Ectodermal cell (in vitro differentiated cells): ENCODE data around the gene SLC2A5. TPM values are rescaled to one million over a fixed set of nuclear protein-coding genes. Genes with fewer than 3 reads are reported as not detected.
A peak's percentile ranks its signal among the peaks of the same experiment; 100 is the strongest.

Experiments
- H3K27ac ChIP-seq: 2 replicates; pipeline ENCODE4 v1.7.0; 2013; ENCODE audit warnings: mild to moderate bottlenecking, low read depth, low read length; ENCODE audit not compliant: insufficient read depth, poor library complexity, severe bottlenecking
- H3K27me3 ChIP-seq: 2 replicates; pipeline ENCODE4 v1.7.0; 2013; ENCODE audit warnings: mild to moderate bottlenecking, low read length; ENCODE audit not compliant: insufficient read depth, control insufficient read depth, poor library complexity, severe bottlenecking
- H3K36me3 ChIP-seq: one replicate; pipeline ENCODE4 v1.7.0; 2013; ENCODE audit warnings: low read length; ENCODE audit not compliant: control insufficient read depth, insufficient read depth
- H3K4me1 ChIP-seq: one replicate; pipeline ENCODE4 v1.7.0; 2013; ENCODE audit warnings: low read length; ENCODE audit not compliant: control insufficient read depth, insufficient read depth
- H3K4me3 ChIP-seq: 2 replicates; pipeline ENCODE4 v1.7.0; 2013; ENCODE audit warnings: low read depth, low read length, control low read depth; ENCODE audit not compliant: insufficient read depth
- H3K9me3 ChIP-seq: 2 replicates; pipeline ENCODE4 v1.7.0; 2013; ENCODE audit warnings: mild to moderate bottlenecking, low read length, moderate library complexity; ENCODE audit not compliant: control insufficient read depth
- WGBS, 2 experiments: methylation state at CpG; one replicate each; pipeline ENCODE4 v1.1.7; 2013; ENCODE audit warnings: missing lambda C conversion rate in 2 of 2; 5-methylcytosine and 5-hydroxymethylcytosine counted together
- polyA plus RNA-seq, 4 experiments: library from polyadenylated mRNA; stranded (reverse); fragments of 50-300 nt; gene quantifications; one replicate each; pipeline ENCODE4 v1.2.3, GENCODE V29; 2013

SLC2A5 gene
- not detected for polyA plus RNA-seq (2013, experiment 1 of 4)
- polyA plus RNA-seq (2013, experiment 2 of 4) = not detected
- polyA plus RNA-seq (2013, experiment 3 of 4) = not detected
- polyA plus RNA-seq (2013, experiment 4 of 4) = not detected

- 63 to 65% methylated on average over 8 of the region's 8 CpGs for WGBS, 2 experiments
- Histone ChIP-seq H3K27ac (peak within 1 kb of the TSS; percentile 26), H3K27me3 (no peaks in the 10 kb centered on the region), H3K9me3 (no peaks in the 10 kb centered on the region), H3K4me1 (peaks cover 11% of the 10 kb centered on the region), H3K4me3 (no peak within 1 kb of the TSS), H3K36me3 (no peaks in the 10 kb centered on the region)
Observed at GRCh38 chr1:9069326-9070100, at the start of gene SLC2A5. SLC2A5 (minus strand) TSS chr1:9069635; CDS start chr1:9069536, 99 bp downstream.

GRCh38 chr1:9118186-9118585, 48.8 kb upstream of the SLC2A5 start:
- Histone ChIP-seq H3K4me3 (no peak overlapping the region), H3K27ac (no peak overlapping the region), H3K27me3 (no peaks in the 10 kb centered on the region), H3K4me1 (peaks cover 7% of the 10 kb centered on the region), H3K36me3 (no peaks in the 10 kb centered on the region), H3K9me3 (no peaks in the 10 kb centered on the region)
- 91 to 92% methylated on average over 7 of the region's 7 CpGs for WGBS, 2 experiments

GRCh38 chr1:9115351-9116205, 46.1 kb upstream of the SLC2A5 start:
- WGBS, 2 experiments = 94% methylated on average over 5 of the region's 5 CpGs

GRCh38 chr1:9112961-9113880, 43.8 kb upstream of the SLC2A5 start:
- 91 to 93% methylated on average over 13 of the region's 13 CpGs for WGBS, 2 experiments

More at GRCh38 chr1:9115351-9116205, 46.1 kb upstream of the SLC2A5 start:
- no peaks in the 10 kb centered on the region for H3K27me3 ChIP-seq
- peaks cover 7% of the 10 kb centered on the region for H3K4me1 ChIP-seq
- H3K36me3 ChIP-seq = no peaks in the 10 kb centered on the region
- no peak overlapping the region for H3K27ac ChIP-seq
- no peak overlapping the region for H3K4me3 ChIP-seq
- H3K9me3 ChIP-seq = no peaks in the 10 kb centered on the region

GRCh38 chr1:9111957-9112356, 42.5 kb upstream of the SLC2A5 start:
- Histone ChIP-seq H3K36me3 (no peaks in the 10 kb centered on the region), H3K4me1 (no peaks in the 10 kb centered on the region), H3K9me3 (no peaks in the 10 kb centered on the region), H3K4me3 (no peak overlapping the region), H3K27me3 (no peaks in the 10 kb centered on the region), H3K27ac (no peak overlapping the region)
- 94% methylated on average over 9 of the region's 9 CpGs for WGBS, 2 experiments

More at GRCh38 chr1:9112961-9113880, 43.8 kb upstream of the SLC2A5 start:
- no peaks in the 10 kb centered on the region for H3K27me3 ChIP-seq
- no peak overlapping the region for H3K4me3 ChIP-seq
- no peaks in the 10 kb centered on the region for H3K4me1 ChIP-seq
- H3K36me3 ChIP-seq = no peaks in the 10 kb centered on the region
- H3K9me3 ChIP-seq = no peaks in the 10 kb centered on the region
- no peak overlapping the region for H3K27ac ChIP-seq

GRCh38 chr1:9111357-9111691, 41.9 kb upstream of the SLC2A5 start:
- Histone ChIP-seq H3K9me3 (no peaks in the 10 kb centered on the region), H3K27ac (no peak overlapping the region)
- 95 to 97% methylated on average over 13 of the region's 13 CpGs for WGBS, 2 experiments

GRCh38 chr1:9110669-9111356, 41.4 kb upstream of the SLC2A5 start:
- H3K36me3 ChIP-seq = no peaks in the 10 kb centered on the region
- no peak overlapping the region for H3K27ac ChIP-seq
- 52 to 54% methylated on average over 18 of the region's 18 CpGs for WGBS, 2 experiments
- H3K4me1 ChIP-seq = no peaks in the 10 kb centered on the region
- no peaks in the 10 kb centered on the region for H3K9me3 ChIP-seq
- no peak overlapping the region for H3K4me3 ChIP-seq
- no peaks in the 10 kb centered on the region for H3K27me3 ChIP-seq

More at GRCh38 chr1:9111357-9111691, 41.9 kb upstream of the SLC2A5 start:
- no peaks in the 10 kb centered on the region for H3K36me3 ChIP-seq
- H3K27me3 ChIP-seq = no peaks in the 10 kb centered on the region
- no peak overlapping the region for H3K4me3 ChIP-seq
- H3K4me1 ChIP-seq = no peaks in the 10 kb centered on the region

- Histone ChIP-seq H3K4me1 (no peaks in the 10 kb centered on the region), H3K27me3 (no peaks in the 10 kb centered on the region), H3K4me3 (no peak overlapping the region), H3K27ac (no peak overlapping the region), H3K9me3 (no peaks in the 10 kb centered on the region), H3K36me3 (no peaks in the 10 kb centered on the region)
- WGBS, 2 experiments = 90 to 91% methylated on average over 12 of the region's 12 CpGs
Observed at GRCh38 chr1:9108056-9108665, 38.7 kb upstream of the SLC2A5 start.

- H3K27ac ChIP-seq = no peak overlapping the region
- no peak overlapping the region for H3K4me3 ChIP-seq
- H3K36me3 ChIP-seq = no peaks in the 10 kb centered on the region
- no peaks in the 10 kb centered on the region for H3K9me3 ChIP-seq
- no peaks in the 10 kb centered on the region for H3K4me1 ChIP-seq
- 82% methylated on average over 4 of the region's 4 CpGs for WGBS, 2 experiments
- no peaks in the 10 kb centered on the region for H3K27me3 ChIP-seq
Observed at GRCh38 chr1:9107136-9107535, 37.7 kb upstream of the SLC2A5 start.
